HL-60 (cell line): ENCODE results near the gene CEACAM5.

Experiments used
- CTCF ChIP-seq: IDR thresholded peaks from one replicate; pipeline ENCODE4 v1.5.1; 2011; ENCODE audit warnings: low read length, control low read depth, inconsistent platforms; ENCODE audit not compliant: insufficient read depth
- POLR2AphosphoS5 ChIP-seq: IDR thresholded peaks from 2 replicates; pipeline ENCODE4 v1.6.1; 2012; ENCODE audit warnings: low read depth

GRCh38 chr19:41735071-41735600 lies 26.7 kb downstream of the CEACAM5 start:
- no peak for TF ChIP-seq CTCF
- TF ChIP-seq POLR2AphosphoS5 = no peak
